GM13977 (cell line): ENCODE results near the gene PLCL1.

Experiments used
- DNase-seq: peaks from one replicate; pipeline ENCODE4 v3.0.0; 2012; ENCODE audit warnings: low spot score
- in situ Hi-C: fragments of 300-500 bp; cut with MboI; formaldehyde crosslinking; loops from one replicate; pipeline ENCODE4 v1.12.0; 2022; ENCODE audit warnings: low sequenced_read_pairs, low pct_unique_long_range_greater_than_20kb, mixed read lengths, inconsistent platforms; ENCODE audit not compliant: unreplicated experiment
- TF ChIP-seq, protein P1 (sequence below): IDR thresholded peaks from 2 replicates; pipeline ENCODE4 v1.5.1; 2012; ENCODE audit warnings: mild to moderate bottlenecking, control low read depth; ENCODE audit not compliant: insufficient read depth; ENCODE audit errors: extremely low read depth, missing control alignments

Gene PLCL1

DNA sequence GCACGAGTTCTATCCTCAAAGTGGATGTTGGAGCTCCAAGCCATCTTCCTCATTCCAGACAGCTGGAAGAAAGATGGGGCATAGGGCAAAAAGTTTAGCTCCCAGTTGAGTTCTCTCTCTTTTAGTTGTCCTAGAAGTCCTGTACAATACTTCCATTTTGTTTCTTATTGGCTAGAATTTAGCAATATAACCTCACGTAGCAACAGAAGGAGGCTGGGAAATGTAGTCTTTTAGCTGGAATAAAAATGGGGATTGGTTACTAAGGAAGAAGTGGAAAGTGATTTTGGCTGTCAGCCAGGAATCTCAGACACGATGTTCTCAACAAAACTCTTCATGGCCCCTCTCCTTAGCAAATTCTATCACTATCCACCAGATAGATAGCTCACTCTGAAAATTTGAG, 79.9 kb downstream of the PLCL1 start:
- in situ Hi-C loops, result no loop called here
- no peak for DNase-seq
- TF ChIP-seq, protein P1, sequence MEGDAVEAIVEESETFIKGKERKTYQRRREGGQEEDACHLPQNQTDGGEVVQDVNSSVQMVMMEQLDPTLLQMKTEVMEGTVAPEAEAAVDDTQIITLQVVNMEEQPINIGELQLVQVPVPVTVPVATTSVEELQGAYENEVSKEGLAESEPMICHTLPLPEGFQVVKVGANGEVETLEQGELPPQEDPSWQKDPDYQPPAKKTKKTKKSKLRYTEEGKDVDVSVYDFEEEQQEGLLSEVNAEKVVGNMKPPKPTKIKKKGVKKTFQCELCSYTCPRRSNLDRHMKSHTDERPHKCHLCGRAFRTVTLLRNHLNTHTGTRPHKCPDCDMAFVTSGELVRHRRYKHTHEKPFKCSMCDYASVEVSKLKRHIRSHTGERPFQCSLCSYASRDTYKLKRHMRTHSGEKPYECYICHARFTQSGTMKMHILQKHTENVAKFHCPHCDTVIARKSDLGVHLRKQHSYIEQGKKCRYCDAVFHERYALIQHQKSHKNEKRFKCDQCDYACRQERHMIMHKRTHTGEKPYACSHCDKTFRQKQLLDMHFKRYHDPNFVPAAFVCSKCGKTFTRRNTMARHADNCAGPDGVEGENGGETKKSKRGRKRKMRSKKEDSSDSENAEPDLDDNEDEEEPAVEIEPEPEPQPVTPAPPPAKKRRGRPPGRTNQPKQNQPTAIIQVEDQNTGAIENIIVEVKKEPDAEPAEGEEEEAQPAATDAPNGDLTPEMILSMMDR, result no peak

DNA sequence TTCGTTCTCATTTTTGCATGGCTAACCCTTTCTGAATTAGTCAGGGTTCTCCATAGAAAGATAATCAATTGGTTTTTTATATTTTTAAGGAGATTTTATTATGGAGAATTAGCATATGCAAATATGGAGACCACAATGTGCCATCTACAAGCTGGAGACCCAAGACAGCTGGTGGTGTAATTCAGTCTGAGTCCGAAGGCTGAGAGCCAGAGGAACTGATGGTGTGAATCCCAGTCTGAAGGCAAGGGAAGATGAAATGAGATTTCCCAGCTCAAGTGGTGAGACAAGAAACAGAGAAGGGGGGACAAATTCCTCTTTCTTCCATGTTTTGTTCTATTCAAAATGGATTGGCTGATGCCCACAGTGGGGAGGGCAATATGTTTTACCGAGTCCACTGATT, 80.7 kb downstream of the PLCL1 start:
- TF ChIP-seq, protein P1, result no peak
- DNase-seq, result no peak
- in situ Hi-C loops, result no loop called here

DNA sequence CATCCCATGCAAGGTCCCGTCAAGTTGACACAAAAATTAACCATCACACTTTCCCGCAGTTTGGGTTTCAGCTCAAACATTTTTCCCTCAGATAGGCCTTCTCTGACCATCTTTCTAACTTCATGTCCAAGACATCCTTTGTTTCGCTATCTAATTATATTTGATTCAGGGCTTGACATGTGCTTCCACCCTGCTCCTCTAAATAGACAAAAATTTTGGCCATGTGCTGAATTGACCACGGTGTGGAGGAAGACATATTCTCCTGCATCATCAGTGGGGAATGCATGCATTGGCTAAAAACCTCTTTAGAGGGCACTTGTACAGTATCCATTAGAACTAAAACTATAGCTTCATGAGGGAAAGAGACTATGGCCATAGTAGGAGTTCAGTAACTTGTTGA, 81.2 kb downstream of the PLCL1 start:
- in situ Hi-C loops, result no loop called here

DNA sequence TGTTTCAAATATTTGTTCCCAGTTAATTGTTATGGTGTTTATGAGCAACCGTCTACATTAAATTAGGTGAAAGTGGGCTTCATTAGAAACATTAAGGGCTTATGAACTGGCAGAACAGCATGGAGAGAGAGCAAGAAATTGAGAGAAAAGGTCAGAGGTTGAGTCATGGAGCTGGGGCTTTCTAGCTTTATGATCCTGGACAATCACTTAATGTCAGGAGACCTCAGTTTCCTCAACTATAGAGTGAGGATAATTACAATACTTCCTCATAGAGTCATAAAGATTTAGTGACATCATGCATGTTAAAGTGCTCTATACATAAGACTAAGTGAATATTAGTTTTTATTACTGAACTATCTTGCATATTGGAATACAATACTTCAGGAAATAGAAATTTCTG, 83.9 kb downstream of the PLCL1 start:
- in situ Hi-C loops, result no loop called here
- TF ChIP-seq, protein P1, result no peak

More for the DNA sequence above, 81.2 kb downstream of the PLCL1 start:
- DNase-seq, result no peak
- TF ChIP-seq, protein P1, result no peak

DNA sequence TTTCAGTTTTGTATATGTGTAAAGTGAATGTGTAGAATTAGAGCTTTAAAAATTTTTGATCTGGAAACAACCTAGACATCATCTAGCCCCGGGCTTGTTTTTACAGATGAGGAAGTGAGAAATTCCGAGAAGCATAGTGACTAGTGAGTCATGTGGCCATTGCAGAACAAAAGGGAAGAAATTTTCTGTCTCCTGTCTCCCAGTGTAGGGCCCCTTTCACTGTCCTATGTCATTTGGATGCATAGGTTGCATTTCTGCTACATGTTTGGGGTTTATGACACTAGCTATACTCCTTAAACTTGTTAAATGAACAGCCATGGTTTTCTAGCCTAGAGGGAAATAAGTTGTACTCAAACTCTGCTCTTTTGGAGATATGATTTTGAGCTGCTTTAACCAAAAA, 84.6 kb downstream of the PLCL1 start:
- TF ChIP-seq, protein P1, result no peak
- peak; percentile 56 for DNase-seq
- in situ Hi-C loops, result no loop called here

More for the DNA sequence above, 83.9 kb downstream of the PLCL1 start:
- DNase-seq, result no peak

DNA sequence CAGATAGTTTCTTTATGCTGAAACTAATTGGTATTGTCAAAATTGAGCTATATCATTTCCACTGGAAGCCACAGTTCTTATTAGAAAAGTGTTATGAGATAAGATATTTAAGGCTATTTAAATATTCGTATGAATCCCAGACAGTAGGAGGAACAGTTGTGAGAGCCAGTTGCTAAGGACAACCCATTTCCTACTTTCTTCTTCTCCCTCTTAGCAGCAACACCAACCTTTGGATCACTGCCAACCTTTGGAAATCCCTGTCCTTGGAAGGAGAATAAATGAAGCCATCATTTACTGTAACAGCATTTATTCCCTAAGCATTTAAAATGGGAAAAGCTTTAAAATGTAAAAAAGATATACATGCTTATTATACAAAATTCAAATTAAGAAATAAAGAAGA, 85.8 kb downstream of the PLCL1 start:
- DNase-seq, result no peak
- in situ Hi-C loops, result no loop called here
- TF ChIP-seq, protein P1, result no peak
